Keratinocyte (primary cell): ENCODE measurements around the gene DDX11.

Source experiments
- CTCF ChIP-seq, 3 experiments: IDR thresholded peaks in 1 of 3; conservative IDR thresholded peaks in 1 of 3; optimal IDR thresholded peaks in 1 of 3; 2 replicates in 2 of 3; 3 replicates in 1 of 3; pipeline versions ENCODE3 to v1.5.1; 2011; ENCODE audit warnings: low read length in 3 of 3, mild to moderate bottlenecking in 3 of 3, moderate library complexity in 2 of 3, control low read depth in 1 of 3, inconsistent platforms in 1 of 3; ENCODE audit not compliant: insufficient read depth in 2 of 3; ENCODE audit errors: extremely low read depth in 1 of 3
- EZH2 ChIP-seq: IDR thresholded peaks from one replicate; pipeline ENCODE4 v1.6.1; 2012; ENCODE audit warnings: inconsistent platforms, mild to moderate bottlenecking, low read length, moderate library complexity

GRCh38 chr12:31037028-31037427 lies 36.6 kb upstream of the DDX11 start:
- TF ChIP-seq CTCF (optimal IDR thresholded peaks at IDR 0.05 in 1 of 3, IDR thresholded peaks at IDR 0.05 in 1 of 3, conservative IDR thresholded peaks at IDR 0.05 in 1 of 3; ENCODE audit: extremely low read depth in 1 of 3, insufficient read depth in 2 of 3, low read length in 3 of 3) = no peak
- no peak for TF ChIP-seq EZH2
